GM23338 (cell line): ENCODE data around the gene PRDM8.

ENCODE experiments used
- CREB1 ChIP-seq: fragments of 250-450 bp; sonication (Bioruptor Pico); IDR thresholded peaks from 2 replicates; pipeline ENCODE4 v1.5.0; 2020; ENCODE audit warnings: low read depth, mild to moderate bottlenecking, moderate library complexity
- CTCF ChIP-seq, 2 experiments: fragments of 200-600 bp in 1 of 2; sonication (generic) in 1 of 2; conservative IDR thresholded peaks; 2 replicates each; pipeline versions ENCODE4 v1.5.1 to v1.6.1; 2016 to 2017; ENCODE audit warnings: antibody characterized with exemption in 2 of 2, low read depth in 2 of 2, mild to moderate bottlenecking in 2 of 2, moderate library complexity in 1 of 2
- EZH2 ChIP-seq: fragments of 200-600 bp; sonication (generic); IDR thresholded peaks from one replicate; pipeline ENCODE4 v1.8.0; 2017; ENCODE audit warnings: antibody characterized with exemption, mild to moderate bottlenecking, low read depth; ENCODE audit not compliant: unreplicated experiment
- EZH2phosphoT487 ChIP-seq: fragments of 200-600 bp; sonication (generic); IDR thresholded peaks from one replicate; pipeline ENCODE4 v1.8.1; 2018; ENCODE audit warnings: antibody characterized with exemption; ENCODE audit not compliant: unreplicated experiment
- JUNB ChIP-seq: IDR thresholded peaks from one replicate; pipeline ENCODE4 v1.6.1; 2016; ENCODE audit warnings: antibody characterized with exemption; ENCODE audit not compliant: unreplicated experiment
- NANOG ChIP-seq: IDR thresholded peaks from 2 replicates; pipeline ENCODE4 v1.6.1; 2016; ENCODE audit warnings: antibody characterized with exemption, borderline replicate concordance
- POLR2AphosphoS5 ChIP-seq: IDR thresholded peaks from 2 replicates; pipeline ENCODE4 v1.6.1; 2016; ENCODE audit warnings: antibody characterized with exemption, low read depth
- STAT1 ChIP-seq: IDR thresholded peaks from one replicate; pipeline ENCODE4 v1.6.1; 2016; ENCODE audit warnings: antibody characterized with exemption; ENCODE audit not compliant: unreplicated experiment
- ZNF114 ChIP-seq: fragments of 250-450 bp; sonication (Bioruptor Pico); IDR thresholded peaks from 2 replicates; pipeline ENCODE4 v1.5.0; 2020; ENCODE audit warnings: mild to moderate bottlenecking, moderate library complexity
- ZNF331 ChIP-seq: fragments of 250-450 bp; sonication (Bioruptor Pico); IDR thresholded peaks from 2 replicates; pipeline ENCODE4 v1.5.0; 2020; ENCODE audit warnings: low read depth, mild to moderate bottlenecking, moderate library complexity
- ZNF462 ChIP-seq: fragments of 250-450 bp; sonication (Bioruptor Pico); IDR thresholded peaks from 2 replicates; pipeline ENCODE4 v1.5.0; 2020; ENCODE audit warnings: mild to moderate bottlenecking, moderate library complexity
- TF ChIP-seq, protein P1 (sequence below): IDR thresholded peaks from one replicate; pipeline ENCODE4 v1.6.1; 2018; ENCODE audit warnings: antibody characterized with exemption; ENCODE audit not compliant: unreplicated experiment
- TF ChIP-seq, protein P2 (sequence below): IDR thresholded peaks from 2 replicates; pipeline ENCODE4 v1.6.1; 2016; ENCODE audit warnings: antibody characterized with exemption

DNA sequence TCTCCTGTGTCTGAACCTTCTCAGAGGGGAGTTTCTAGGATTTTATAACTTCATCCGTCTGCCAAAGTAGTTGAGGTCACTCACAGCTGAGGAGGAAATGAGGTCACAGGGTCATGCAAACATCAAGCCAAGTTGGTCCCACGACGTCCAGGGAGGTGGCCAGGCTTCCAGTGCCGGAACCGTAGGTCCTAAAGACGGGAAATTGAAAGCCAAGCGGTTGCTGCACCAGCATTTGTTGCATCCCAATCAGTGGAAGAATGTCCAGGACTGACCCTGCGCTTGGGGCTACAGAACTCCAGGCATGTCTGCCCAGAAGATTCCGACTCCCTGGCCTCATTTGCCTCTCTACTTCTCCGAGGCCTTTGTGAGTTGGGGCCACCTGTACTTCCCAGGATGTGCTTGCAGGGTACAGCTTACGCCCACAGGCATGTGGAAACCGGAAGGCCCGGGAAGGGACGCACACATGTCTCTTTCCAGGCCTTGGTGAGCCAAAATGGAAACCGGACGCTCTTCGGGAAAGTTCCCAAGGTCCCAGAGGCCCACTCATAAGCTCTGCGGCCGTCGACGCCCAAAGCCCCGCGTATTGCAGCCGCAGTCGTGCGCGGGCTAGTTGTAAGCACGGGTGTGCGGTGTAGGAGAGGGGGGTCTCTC is 9.3 kb downstream of the PRDM8 start:
- TF ChIP-seq CTCF (conservative IDR thresholded peaks at IDR 0.05; ENCODE audit: low read depth in 2 of 2): no peak
- no peak for TF ChIP-seq JUNB
- TF ChIP-seq EZH2phosphoT487: peak; percentile 59
- TF ChIP-seq POLR2AphosphoS5: no peak
- no peak for TF ChIP-seq CREB1 (CRISPR knock-in tag)
- peak; percentile 70 for TF ChIP-seq EZH2
- TF ChIP-seq, protein P1, sequence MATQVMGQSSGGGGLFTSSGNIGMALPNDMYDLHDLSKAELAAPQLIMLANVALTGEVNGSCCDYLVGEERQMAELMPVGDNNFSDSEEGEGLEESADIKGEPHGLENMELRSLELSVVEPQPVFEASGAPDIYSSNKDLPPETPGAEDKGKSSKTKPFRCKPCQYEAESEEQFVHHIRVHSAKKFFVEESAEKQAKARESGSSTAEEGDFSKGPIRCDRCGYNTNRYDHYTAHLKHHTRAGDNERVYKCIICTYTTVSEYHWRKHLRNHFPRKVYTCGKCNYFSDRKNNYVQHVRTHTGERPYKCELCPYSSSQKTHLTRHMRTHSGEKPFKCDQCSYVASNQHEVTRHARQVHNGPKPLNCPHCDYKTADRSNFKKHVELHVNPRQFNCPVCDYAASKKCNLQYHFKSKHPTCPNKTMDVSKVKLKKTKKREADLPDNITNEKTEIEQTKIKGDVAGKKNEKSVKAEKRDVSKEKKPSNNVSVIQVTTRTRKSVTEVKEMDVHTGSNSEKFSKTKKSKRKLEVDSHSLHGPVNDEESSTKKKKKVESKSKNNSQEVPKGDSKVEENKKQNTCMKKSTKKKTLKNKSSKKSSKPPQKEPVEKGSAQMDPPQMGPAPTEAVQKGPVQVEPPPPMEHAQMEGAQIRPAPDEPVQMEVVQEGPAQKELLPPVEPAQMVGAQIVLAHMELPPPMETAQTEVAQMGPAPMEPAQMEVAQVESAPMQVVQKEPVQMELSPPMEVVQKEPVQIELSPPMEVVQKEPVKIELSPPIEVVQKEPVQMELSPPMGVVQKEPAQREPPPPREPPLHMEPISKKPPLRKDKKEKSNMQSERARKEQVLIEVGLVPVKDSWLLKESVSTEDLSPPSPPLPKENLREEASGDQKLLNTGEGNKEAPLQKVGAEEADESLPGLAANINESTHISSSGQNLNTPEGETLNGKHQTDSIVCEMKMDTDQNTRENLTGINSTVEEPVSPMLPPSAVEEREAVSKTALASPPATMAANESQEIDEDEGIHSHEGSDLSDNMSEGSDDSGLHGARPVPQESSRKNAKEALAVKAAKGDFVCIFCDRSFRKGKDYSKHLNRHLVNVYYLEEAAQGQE: no peak
- no peak for TF ChIP-seq STAT1
- TF ChIP-seq, protein P2, sequence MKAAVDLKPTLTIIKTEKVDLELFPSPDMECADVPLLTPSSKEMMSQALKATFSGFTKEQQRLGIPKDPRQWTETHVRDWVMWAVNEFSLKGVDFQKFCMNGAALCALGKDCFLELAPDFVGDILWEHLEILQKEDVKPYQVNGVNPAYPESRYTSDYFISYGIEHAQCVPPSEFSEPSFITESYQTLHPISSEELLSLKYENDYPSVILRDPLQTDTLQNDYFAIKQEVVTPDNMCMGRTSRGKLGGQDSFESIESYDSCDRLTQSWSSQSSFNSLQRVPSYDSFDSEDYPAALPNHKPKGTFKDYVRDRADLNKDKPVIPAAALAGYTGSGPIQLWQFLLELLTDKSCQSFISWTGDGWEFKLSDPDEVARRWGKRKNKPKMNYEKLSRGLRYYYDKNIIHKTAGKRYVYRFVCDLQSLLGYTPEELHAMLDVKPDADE: no peak
- no peak for TF ChIP-seq ZNF462 (CRISPR knock-in tag)
- no peak for TF ChIP-seq NANOG
- no peak for TF ChIP-seq ZNF331 (CRISPR knock-in tag)
- no peak for TF ChIP-seq ZNF114 (CRISPR knock-in tag)
